Activated CD8-positive, alpha-beta T cell treated with anti-CD3 and anti-CD28 coated beads for 36 hours (primary cell): ENCODE data around the gene STH. TPM values are rescaled to one million over a fixed set of nuclear protein-coding genes. Genes with fewer than 3 reads are reported as not detected.
"Not testable (repeated sequence)": the region's sequence is repeated elsewhere in the genome, so short reads cannot be mapped to it uniquely, and the experiment has no call there.

Experiments used
- ATAC-seq: fragments of 200-7000 bp; cut with Tn5 transposase; one replicate; pipeline ENCODE4 v1.10.0; 2021; ENCODE audit warnings: mild to moderate bottlenecking, moderate library complexity
- CTCF ChIA-PET: fragments of 350-600 bp; sonication (Branson Sonifier 250); formaldehyde crosslinking; loops from one replicate; lab custom pipeline; 2021; ENCODE audit warnings: antibody characterized with exemption; lab: Charles Lee
- POLR2A ChIA-PET: fragments of 350-600 bp; sonication (Branson Sonifier 250); formaldehyde crosslinking; loops from one replicate; lab custom pipeline; 2021; ENCODE audit warnings: antibody characterized with exemption; lab: Charles Lee
- DNase-seq: peaks from one replicate; pipeline ENCODE4 v3.0.0-alpha.2; 2020
- H3K27ac Mint-ChIP-seq: one replicate; pipeline ENCODE4 v1.8.0; 2021; ENCODE audit warnings: mild to moderate bottlenecking, mixed read lengths
- H3K27me3 Mint-ChIP-seq: one replicate; pipeline ENCODE4 v1.8.0; 2021; ENCODE audit warnings: mixed read lengths
- H3K36me3 Mint-ChIP-seq: one replicate; pipeline ENCODE4 v1.8.0; 2021; ENCODE audit warnings: low read depth, mixed read lengths
- H3K4me1 Mint-ChIP-seq: one replicate; pipeline ENCODE4 v1.8.0; 2021; ENCODE audit warnings: low read depth, mixed read lengths
- H3K4me3 Mint-ChIP-seq: one replicate; pipeline ENCODE4 v1.8.0; 2021; ENCODE audit warnings: mild to moderate bottlenecking, moderate library complexity, mixed read lengths
- H3K9me3 Mint-ChIP-seq: one replicate; pipeline ENCODE4 v1.8.0; 2021; ENCODE audit warnings: mixed read lengths
- intact Hi-C: fragments of 100-400 bp; cut with micrococcal nuclease; formaldehyde crosslinking; loops from one replicate; pipeline ENCODE4 v1.10.0; 2022
- total RNA-seq, 2 experiments: library from RNA; stranded (reverse); gene quantifications; one replicate each; pipeline ENCODE4 v1.2.3, GENCODE V29; 2021
- TF ChIP-seq, protein P1 (sequence below): fragments of 200-600 bp; IDR thresholded peaks from one replicate; pipeline ENCODE4 v1.8.0; 2022; ENCODE audit warnings: antibody characterized with exemption, mild to moderate bottlenecking

The STH gene
- total RNA-seq, 2 experiments from 2014 or later: not detected

DNA sequence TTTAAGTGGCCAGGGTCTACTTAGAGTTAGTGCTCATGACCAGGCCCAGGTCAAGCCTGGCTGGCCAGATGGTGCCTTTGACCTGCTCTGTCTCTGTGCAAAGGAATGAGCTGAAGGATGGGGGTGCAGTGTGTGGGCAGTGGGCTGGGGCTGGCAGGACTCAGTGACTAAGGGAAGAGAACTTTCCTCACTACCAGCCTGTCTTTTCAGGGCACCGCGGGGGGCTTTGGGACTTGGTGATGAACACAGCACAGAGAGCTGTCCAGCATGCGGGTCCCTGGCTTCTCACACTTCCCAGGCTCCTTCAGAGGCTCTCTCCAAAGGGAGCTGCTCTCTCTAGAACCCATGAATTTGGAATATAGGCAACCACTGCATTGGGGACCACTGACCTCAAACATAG is 43.0 kb upstream of the STH start:
- TF ChIP-seq, protein P1, sequence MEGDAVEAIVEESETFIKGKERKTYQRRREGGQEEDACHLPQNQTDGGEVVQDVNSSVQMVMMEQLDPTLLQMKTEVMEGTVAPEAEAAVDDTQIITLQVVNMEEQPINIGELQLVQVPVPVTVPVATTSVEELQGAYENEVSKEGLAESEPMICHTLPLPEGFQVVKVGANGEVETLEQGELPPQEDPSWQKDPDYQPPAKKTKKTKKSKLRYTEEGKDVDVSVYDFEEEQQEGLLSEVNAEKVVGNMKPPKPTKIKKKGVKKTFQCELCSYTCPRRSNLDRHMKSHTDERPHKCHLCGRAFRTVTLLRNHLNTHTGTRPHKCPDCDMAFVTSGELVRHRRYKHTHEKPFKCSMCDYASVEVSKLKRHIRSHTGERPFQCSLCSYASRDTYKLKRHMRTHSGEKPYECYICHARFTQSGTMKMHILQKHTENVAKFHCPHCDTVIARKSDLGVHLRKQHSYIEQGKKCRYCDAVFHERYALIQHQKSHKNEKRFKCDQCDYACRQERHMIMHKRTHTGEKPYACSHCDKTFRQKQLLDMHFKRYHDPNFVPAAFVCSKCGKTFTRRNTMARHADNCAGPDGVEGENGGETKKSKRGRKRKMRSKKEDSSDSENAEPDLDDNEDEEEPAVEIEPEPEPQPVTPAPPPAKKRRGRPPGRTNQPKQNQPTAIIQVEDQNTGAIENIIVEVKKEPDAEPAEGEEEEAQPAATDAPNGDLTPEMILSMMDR: no peak
- ChIA-PET CTCF (no interaction called here), POLR2A (no interaction called here)
- intact Hi-C loops: no loop called here
- DNase-seq (no peak), ATAC-seq (no peak)
- H3K9me3 Mint-ChIP-seq: no peaks in the 10 kb centered on the region
- H3K4me3 Mint-ChIP-seq: no peak overlapping the region
- H3K36me3 Mint-ChIP-seq: no peaks in the 10 kb centered on the region
- no peak overlapping the region for H3K27ac Mint-ChIP-seq
- H3K4me1 Mint-ChIP-seq: no peaks in the 10 kb centered on the region
- peaks cover 6% of the 10 kb centered on the region for H3K27me3 Mint-ChIP-seq

DNA sequence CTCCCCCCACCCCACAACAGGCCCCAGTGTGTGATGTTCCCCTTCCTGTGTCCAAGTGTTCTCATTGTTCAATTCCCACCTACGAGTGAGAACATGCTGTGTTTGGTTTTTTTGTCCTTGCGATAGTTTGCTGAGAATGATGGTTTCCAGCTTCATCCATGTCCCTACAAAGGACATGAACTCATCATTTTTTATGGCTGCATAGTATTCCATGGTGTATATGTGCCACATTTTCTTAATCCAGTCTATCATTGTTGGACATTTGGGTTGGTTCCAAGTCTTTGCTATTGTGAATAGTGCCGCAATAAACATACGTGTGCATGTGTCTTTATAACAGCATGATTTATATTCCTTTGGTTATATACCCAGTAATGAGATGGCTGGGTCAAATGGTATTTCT is 42.3 kb upstream of the STH start:
- ATAC-seq, H3K36me3 Mint-ChIP-seq, H3K27me3 Mint-ChIP-seq, H3K27ac Mint-ChIP-seq, H3K4me3 Mint-ChIP-seq, intact Hi-C loops, DNase-seq, H3K9me3 Mint-ChIP-seq, POLR2A ChIA-PET, H3K4me1 Mint-ChIP-seq: not testable (repeated sequence)
- CTCF ChIA-PET: interaction anchor here (1.4 kb wide), 1 partner anchor 8 kb away, joined by 5 read pairs; no protein-coding TSS in a partner anchor

DNA sequence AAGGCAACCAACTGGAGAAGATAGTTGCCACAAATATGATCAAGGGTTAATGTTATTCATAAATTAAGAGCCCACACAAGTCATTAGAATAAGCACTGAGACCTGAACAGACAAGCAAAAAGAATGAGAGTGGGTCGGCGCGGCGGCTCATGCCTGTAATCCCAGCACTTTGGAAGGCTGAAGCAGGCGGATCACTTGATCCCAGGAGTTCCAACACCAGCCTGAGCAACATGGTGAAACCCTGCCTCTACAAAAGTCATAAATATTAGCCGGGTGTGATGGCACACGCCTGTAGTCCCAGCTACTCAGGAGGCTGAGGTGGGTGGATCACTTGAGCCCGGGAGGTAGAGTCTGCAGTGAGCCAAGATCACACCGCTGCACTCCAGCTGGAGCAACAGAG is 40.7 kb upstream of the STH start:
- TF ChIP-seq, protein P1: no peak
- DNase-seq: no peak
- Mint-ChIP-seq H3K4me3 (no peak overlapping the region), H3K9me3 (no peaks in the 10 kb centered on the region), H3K27ac (no peak overlapping the region), H3K36me3 (no peaks in the 10 kb centered on the region), H3K27me3 (no peaks in the 10 kb centered on the region), H3K4me1 (no peaks in the 10 kb centered on the region)
- no peak for ATAC-seq
- intact Hi-C loops: no loop called here
- ChIA-PET POLR2A (no interaction called here), CTCF (interaction anchor here (1.0 kb wide), 1 partner anchor 23 kb away, joined by 3 read pairs; no protein-coding TSS in a partner anchor)

DNA sequence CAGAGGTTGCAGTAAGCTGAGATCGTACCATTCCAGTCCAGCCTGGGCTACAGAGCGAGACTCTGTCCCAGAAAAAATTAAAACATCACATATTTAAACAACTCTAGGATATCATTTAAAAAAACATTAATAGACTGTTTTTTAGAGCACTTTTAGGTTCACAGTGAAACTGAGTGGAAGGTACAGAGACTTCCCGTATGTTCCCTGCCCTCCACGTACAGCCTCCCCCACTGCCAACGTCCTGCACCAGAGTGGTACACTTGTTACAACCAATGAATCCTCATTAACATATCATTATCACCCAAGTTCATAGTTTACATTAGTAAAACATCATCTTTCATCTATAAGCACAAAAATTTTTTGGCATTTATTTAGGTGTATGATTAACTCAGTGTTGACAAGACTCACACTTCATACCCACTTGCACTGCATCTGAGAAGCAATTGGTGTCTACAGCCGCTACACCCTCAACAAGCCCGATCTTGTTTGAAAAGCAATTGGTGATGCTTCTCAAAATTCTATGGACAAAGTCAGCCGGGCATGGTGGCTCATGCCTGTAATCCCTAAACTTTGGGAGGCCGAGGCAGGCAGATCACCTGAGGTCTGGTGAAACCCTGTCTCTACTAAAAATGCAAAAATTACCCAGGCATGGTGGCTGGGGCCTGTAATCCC is 39.9 kb upstream of the STH start:
- Mint-ChIP-seq H3K27ac (no peak overlapping the region), H3K36me3 (no peaks in the 10 kb centered on the region), H3K9me3 (no peaks in the 10 kb centered on the region), H3K27me3 (no peaks in the 10 kb centered on the region), H3K4me3 (no peak overlapping the region), H3K4me1 (no peaks in the 10 kb centered on the region)
- ATAC-seq: no peak
- TF ChIP-seq, protein P1: no peak
- intact Hi-C loops: no loop called here
- CTCF ChIA-PET: no interaction called here
- POLR2A ChIA-PET: no interaction called here
- no peak for DNase-seq

DNA sequence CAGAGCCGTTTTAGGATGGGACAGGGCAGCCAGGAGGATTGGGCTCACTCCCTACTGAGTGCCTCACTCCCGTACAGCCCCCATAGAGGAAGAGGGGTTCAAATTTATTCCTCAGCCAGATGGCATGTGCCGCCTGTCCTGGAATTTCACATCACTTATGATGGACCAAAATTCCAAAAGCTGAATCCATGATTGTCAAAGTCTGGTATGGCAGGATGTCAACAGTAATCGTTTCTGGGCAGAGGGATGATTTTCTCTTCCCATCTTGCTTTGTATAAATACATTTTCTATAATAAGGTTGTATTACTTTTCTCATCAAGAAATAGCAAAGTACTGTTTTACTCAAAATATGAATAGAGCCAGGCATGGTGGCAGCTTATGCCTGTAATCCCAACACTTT is 38.7 kb upstream of the STH start:
- TF ChIP-seq, protein P1: no peak
- Mint-ChIP-seq H3K27ac (no peak overlapping the region), H3K4me3 (no peak overlapping the region), H3K9me3 (no peaks in the 10 kb centered on the region), H3K36me3 (no peaks in the 10 kb centered on the region), H3K4me1 (no peaks in the 10 kb centered on the region), H3K27me3 (no peaks in the 10 kb centered on the region)
- ChIA-PET POLR2A (no interaction called here), CTCF (interaction anchor here (1.4 to 2.0 kb wide), 2 partner anchors 12 to 41 kb away, joined by 4 to 12 read pairs; no protein-coding TSS in a partner anchor)
- intact Hi-C loops: no loop called here
- no peak for ATAC-seq
- no peak for DNase-seq
